ENCODE results near the gene RMDN2.

RMDN2 gene, protein sequence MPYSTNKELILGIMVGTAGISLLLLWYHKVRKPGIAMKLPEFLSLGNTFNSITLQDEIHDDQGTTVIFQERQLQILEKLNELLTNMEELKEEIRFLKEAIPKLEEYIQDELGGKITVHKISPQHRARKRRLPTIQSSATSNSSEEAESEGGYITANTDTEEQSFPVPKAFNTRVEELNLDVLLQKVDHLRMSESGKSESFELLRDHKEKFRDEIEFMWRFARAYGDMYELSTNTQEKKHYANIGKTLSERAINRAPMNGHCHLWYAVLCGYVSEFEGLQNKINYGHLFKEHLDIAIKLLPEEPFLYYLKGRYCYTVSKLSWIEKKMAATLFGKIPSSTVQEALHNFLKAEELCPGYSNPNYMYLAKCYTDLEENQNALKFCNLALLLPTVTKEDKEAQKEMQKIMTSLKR

DNA sequence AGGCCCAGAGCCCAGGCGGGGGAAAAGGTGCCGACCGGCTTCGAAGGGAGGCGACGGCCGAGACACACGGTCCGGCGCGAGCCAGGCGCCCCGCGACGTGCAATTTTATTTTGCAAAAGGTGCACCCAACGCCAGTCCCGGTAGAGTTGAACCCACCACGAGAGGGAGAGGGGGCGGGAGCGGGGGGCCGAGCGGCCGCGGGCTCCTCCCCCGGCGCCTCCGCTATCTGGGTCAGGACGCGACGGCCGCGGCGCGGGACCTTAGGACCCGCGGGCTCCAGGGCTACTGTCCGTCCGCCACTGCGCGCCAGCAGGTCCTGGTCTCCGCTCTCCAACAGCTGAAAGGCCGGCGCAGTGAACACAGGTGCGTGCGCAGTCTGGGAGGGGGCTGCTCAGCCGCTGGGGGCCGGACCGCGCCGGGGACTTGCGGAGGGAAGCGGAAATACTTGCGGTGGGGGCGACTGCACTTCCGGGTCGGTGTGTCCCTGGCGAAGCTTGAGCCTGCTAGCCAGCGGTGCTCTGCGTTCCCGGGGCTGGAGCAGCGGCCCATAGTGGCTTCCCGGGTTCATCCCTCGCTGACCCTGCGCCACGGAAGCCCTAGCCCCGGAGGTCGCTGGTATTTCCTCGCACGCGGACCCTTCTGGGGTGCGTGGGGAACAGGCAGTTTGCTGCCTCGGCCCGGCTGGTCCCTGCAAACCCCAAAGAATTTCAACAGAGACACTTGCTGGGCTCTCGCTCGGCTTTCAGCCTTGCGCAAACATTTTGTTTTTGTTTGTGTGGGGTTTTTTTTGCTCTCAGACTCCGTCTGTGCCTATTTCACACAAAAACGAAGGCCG, at the start of gene RMDN2:
Gene RMDN2, plus strand, starts transcription at position 225 of the 835 bp plus-strand sequence. CDS start 3,991 bp downstream, outside the sequence.
- H3K4me3 ChIP-seq (ENCODE audit: low read depth, low read length): peak within 1 kb of the TSS; percentile 74
- TF ChIP-seq, protein P1, sequence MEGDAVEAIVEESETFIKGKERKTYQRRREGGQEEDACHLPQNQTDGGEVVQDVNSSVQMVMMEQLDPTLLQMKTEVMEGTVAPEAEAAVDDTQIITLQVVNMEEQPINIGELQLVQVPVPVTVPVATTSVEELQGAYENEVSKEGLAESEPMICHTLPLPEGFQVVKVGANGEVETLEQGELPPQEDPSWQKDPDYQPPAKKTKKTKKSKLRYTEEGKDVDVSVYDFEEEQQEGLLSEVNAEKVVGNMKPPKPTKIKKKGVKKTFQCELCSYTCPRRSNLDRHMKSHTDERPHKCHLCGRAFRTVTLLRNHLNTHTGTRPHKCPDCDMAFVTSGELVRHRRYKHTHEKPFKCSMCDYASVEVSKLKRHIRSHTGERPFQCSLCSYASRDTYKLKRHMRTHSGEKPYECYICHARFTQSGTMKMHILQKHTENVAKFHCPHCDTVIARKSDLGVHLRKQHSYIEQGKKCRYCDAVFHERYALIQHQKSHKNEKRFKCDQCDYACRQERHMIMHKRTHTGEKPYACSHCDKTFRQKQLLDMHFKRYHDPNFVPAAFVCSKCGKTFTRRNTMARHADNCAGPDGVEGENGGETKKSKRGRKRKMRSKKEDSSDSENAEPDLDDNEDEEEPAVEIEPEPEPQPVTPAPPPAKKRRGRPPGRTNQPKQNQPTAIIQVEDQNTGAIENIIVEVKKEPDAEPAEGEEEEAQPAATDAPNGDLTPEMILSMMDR (IDR thresholded peaks at IDR 0.05; ENCODE audit: control insufficient read depth, extremely low read depth, insufficient read depth): no peak
- peak; percentile 85 for DNase-seq (ENCODE audit: low read depth)

DNA sequence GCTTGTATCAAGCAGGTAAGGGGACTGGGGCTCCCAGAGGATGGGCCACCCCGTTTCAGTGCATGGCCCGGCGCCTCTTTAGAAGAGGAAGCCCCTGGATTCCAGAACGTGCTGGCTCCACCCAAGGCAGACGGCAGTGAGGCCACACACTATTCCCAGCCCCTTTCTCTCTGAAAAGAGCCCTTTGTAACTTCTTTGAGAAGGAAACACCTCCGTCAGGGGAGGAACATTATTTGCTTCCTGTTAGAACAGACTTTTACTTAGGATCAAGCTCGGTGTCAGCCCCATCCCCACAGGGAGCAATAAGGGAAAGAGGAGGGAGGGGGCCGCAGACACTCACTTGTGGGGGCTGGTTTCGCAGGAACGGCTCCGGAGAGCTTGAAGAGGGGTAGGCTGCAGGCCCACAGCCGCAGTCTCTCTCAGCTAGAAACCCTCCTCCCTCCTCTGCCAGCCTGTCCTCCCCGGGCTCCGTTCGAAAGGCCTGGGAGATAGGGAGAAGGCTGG, 49.6 kb upstream of the RMDN2 start:
- no peak for DNase-seq (ENCODE audit: low read depth)
- H3K4me3 ChIP-seq (ENCODE audit: low read depth, low read length): no peak overlapping the region
- TF ChIP-seq, protein P1 (IDR thresholded peaks at IDR 0.05; ENCODE audit: control insufficient read depth, extremely low read depth, insufficient read depth): no peak

DNA sequence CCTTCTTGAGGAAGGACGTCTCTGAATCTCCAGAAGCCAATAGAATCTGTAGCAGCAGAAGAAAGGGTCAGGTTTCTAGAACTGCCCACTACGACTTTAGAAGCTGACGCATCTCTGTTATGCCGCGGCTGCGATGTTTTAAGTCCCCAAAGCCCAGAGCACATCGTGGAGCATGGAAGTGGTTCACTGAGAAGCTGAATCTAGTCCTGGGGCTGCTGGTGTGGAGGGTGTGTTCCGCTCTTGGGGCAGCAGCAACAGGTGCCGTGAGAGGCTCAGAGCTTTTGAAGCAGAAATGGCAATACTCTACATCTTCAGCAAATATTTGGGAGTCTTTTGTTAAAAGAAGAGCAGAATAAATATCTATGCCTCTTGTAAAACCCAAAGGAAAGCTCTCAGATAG, 48.9 kb upstream of the RMDN2 start:
- DNase-seq (ENCODE audit: low read depth): no peak
- no peak overlapping the region for H3K4me3 ChIP-seq (ENCODE audit: low read depth, low read length)
- TF ChIP-seq, protein P1 (IDR thresholded peaks at IDR 0.05; ENCODE audit: control insufficient read depth, extremely low read depth, insufficient read depth): no peak

DNA sequence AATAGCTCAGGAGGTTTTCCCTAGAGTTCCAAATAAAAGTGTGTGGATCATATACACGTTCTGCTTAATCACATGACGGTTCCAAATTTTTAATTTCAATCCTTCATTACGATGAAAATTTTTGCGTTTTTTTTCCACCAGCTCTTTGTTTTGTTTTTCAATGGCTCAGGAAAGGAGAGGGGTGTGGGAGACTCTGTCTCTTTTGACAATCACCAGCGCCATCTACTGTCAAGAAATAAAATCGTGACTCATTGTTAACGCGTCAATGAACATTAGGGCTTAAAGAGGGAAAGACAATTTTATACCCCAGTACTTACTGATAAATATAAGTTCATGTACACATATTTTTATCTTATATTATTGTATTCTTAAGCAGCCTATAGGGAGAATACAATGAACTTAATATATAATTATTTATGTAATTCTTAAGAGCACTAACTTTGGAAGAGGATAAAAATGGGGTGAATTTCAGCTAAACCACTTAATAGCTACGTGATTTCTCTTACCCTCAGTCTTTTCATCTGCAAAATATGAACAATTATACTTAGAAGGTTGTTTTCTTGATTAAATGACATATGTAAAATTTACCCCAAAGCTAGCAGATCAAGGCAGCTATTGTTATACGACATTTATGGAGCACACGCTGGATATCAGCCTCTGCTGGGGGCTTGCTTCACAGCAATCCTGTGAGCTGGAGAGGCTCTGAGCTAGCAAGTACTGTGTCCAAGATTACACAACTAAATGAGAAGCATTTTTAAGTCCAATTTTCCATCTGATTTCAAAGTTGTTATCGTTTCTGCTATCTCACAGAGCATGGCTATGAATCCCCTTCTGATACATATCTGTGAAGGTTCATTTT, 47.4 kb upstream of the RMDN2 start:
- H3K4me3 ChIP-seq (ENCODE audit: low read depth, low read length): no peak overlapping the region
- TF ChIP-seq, protein P1 (IDR thresholded peaks at IDR 0.05; ENCODE audit: control insufficient read depth, extremely low read depth, insufficient read depth): peak; percentile 69
- DNase-seq (ENCODE audit: low read depth): no peak

DNA sequence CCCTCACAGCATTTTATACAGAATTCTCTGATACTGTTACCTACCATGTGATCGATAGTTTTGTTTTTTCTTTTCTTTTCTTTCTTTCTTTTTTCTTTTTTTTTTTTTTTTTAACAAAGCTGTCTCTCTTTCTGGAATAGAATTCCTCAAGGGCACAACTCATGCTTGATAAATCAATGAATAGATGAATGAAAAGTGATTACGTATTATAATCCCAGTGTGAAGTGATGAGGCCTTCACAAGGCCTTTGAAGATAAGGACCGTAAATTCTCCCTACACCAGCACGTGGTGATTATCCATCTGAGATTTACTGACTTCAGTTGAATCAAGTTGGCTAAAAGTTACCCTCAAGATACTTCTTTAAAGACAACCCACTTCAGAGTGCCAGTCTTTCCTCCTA, 46.6 kb upstream of the RMDN2 start:
- TF ChIP-seq, protein P1 (IDR thresholded peaks at IDR 0.05; ENCODE audit: control insufficient read depth, extremely low read depth, insufficient read depth): no peak
- no peak for DNase-seq (ENCODE audit: low read depth)
- no peak overlapping the region for H3K4me3 ChIP-seq (ENCODE audit: low read depth, low read length)

DNA sequence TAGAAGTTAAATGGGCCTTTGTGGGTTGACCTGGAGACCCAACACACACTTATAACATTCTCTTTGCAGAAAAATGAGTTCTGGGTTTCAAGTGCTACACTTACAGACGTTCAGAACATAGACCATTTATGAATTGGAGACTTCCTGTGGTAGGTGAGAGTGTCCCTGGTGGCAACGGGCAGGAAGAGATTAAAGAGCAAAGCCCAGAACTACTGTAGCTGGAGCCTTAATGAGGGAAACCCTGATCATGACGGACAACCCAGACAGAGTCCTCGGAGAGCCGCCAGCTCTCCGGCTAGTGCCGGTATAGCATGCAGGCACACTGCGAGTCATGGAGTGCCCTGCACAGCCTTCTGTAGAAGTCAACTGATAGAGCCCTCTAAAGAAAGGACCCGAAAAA, 44.5 kb upstream of the RMDN2 start:
- DNase-seq (ENCODE audit: low read depth): no peak
- TF ChIP-seq, protein P1 (IDR thresholded peaks at IDR 0.05; ENCODE audit: control insufficient read depth, extremely low read depth, insufficient read depth): no peak
- H3K4me3 ChIP-seq (ENCODE audit: low read depth, low read length): no peak overlapping the region

All from LNCaP clone FGC (cell line).